ENCODE results near the gene RBP2. TPM values are rescaled to one million over a fixed set of nuclear protein-coding genes. Genes with fewer than 3 reads are reported as not detected.

RBP2 gene
- total RNA-seq (2014; rRNA removed; shearing (Covaris generic)): not detected in 2 replicates

DNA sequence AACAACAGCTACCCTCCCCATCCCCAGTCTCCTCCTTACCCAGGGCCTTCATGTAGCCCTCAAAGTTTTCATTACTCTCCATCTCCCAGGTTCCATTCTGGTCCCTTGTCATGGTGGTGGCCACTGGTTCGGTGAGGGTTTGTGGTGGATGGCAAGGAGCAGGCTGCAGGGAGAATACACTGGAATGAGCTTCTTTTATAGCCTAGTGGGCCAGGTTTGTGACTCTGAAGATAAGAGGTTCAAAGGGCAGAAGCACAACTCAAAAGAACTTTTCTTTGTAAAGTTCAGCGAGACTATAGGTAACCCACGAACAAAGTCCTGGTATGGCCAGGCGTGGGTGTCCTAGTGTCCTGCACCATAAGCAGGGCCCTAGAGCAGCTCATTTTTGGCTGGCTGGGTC lies at the start of gene RBP2:
RBP2 (minus strand) TSS at position 169 of the 400 bp plus-strand sequence; CDS start at position 112, 57 bp downstream.
- DNase-seq (ENCODE audit: low read depth): no peak

DNA sequence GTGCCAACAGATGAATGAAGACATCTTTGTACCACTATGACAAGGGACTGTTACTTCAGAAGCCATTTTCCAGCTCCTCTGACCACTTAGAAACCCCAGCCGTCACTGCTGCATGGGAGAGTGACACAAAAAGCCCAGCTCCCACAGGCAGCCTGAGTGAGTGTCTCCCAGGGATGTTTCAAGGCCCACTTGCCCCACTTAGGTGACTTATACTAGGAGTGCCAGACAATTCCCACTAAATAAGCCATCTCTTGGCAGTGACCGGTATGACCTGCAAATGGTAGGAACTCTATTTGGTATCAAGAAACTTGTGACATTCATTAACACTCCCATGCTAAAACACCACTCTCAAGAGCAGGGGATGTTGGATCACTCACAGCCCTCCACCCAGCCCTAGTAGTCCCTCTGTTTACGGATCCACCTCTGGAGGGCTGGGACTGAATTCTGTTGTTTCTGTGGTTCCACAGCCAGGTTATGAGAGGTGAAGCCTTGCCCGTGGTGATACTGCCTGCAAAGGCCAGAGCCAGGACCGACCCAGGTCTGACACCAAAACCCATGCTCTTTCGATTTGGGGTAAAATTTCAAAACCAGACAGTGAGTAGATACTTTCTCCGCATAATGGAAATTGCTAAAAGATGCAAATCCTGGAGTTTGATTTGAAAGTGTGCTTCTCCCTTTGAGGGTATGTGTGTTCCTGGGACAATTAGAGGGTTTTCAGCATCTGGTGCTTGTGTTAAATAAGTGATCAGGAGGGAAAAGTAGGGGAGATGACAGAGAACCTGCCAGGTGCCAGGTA lies 48.7 kb upstream of the RBP2 start:
- no peak for DNase-seq (ENCODE audit: low read depth)

DNA sequence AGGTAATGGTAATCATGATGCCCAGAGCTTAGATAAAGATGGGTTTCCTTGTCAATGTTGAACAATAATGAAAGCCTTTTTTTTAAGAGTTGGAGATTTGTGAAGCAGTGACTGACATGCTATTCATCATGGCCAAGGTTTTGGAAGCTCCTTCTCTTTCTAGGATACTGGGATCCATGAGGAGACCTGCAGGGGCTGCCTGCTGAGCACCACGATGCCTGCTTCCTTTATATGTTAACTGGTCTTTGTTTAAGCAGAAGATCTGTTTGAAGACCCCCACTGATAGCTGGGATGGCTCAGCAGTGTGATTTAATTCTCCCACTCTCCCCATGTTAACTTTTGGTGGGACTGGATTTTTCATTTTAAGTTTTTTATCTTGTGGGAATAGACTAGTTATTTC lies 47.4 kb upstream of the RBP2 start:
- no peak for DNase-seq (ENCODE audit: low read depth)

DNA sequence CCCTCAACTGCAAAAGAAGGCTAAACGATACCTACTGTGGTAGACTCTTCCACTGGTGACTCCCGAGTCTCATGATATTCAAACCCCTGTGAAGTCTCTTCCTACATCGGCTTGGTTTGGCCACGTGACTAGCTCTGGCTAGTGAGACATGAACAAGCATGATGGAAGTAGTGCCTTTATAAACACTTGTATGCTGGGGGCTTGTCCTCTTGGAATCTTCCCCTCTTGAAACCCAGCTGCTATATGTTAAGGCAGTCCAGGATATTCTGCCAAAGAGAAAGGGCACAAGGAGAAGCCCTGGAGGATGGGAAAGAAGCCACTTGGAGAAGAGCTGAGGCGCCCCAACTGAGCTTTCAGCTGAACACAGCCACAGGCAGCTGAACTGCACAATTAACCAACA lies 46.9 kb upstream of the RBP2 start:
- DNase-seq (ENCODE audit: low read depth): no peak

DNA sequence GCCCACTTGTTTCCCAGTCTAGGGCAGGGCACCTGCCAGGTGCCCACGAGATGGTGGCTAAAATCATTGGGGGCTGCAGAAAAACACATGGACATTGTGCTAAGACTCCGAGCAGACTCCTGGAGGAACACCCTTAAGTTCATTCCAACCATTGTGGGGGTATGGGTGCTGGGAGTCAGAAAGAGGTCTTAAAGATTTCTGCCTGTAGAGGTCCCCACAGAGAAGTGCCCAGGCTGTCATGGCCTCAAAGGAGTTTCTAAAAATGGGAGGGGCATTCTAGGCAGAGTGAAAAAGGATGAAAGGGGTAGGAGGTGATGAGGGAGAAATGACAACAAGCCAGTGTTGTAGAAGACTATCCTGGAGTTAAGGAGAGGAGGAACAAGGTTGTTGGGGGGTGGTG lies 46.1 kb upstream of the RBP2 start:
- DNase-seq (ENCODE audit: low read depth): no peak

DNA sequence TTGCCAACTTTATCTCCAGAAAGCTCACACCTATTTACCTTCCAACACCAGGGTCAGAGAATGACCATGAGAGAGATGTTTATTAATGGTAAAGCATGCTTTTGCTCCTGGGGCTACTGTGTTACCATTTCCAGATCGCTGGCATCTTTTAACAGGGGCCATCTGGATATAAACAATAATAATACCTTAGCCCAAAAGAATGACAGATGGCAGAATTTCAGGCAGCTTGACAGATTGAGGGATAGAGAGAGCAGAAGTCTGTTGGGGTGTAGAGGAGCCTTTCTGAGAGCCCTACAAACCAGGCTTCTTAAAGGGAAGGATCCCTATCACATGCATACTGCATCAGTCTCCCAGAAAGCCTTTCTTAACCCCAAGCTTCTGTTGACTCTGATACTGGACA lies 45.5 kb upstream of the RBP2 start:
- no peak for DNase-seq (ENCODE audit: low read depth)

DNA sequence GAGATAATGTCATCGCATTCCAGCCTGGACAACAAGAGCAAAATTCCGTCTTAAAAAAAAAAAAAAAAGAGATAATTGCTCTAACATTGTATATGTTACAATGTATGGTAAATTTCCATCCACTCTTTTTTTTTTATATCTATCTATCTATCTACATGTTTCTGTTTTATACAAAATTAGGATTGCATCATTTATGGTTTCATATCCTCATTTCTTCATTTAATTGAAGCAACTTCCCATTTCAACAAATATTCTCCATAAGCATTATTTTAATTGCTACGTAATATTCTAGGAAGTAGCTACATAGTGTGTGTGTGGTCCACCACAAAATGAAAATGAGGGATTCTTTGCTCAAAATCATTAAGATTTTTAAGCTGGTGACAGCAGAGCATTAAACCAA lies 44.8 kb upstream of the RBP2 start:
- DNase-seq (ENCODE audit: low read depth): no peak

DNA sequence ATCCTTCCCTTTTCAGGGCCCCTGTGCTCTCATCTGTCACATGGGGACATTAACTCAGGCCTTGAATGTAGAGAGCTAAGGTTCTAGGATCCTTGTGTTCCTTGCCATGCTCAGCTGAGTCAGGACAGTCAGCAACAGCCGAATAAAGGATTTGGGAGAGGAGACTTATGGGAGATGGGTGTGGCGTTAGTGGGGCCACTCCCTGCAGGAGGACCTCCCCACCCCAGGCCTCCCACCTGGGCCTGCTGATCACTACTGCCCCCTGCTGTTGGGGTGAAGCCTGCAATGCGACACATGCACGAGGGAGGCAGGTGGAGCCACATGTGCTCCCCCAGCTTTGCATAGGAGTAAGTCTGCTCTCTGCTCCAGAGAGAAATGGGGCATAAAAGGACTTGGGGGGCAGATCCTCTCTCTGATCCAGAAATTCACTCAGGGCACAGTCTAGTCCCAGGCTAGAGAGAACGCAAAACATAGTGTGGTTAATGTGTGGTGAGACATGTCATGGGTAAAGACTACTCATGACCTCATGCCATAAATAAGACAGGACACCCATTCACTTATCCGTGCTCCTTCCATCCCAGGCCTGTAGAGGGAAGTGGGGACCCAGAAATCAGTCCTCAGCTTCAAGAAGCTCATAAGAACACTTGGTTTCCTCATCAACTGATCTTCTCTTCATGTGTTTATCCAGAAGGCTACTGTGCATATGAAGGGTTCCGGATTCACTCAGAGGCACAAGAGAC lies 43.9 kb upstream of the RBP2 start:
- DNase-seq (ENCODE audit: low read depth): peak; percentile 66

DNA sequence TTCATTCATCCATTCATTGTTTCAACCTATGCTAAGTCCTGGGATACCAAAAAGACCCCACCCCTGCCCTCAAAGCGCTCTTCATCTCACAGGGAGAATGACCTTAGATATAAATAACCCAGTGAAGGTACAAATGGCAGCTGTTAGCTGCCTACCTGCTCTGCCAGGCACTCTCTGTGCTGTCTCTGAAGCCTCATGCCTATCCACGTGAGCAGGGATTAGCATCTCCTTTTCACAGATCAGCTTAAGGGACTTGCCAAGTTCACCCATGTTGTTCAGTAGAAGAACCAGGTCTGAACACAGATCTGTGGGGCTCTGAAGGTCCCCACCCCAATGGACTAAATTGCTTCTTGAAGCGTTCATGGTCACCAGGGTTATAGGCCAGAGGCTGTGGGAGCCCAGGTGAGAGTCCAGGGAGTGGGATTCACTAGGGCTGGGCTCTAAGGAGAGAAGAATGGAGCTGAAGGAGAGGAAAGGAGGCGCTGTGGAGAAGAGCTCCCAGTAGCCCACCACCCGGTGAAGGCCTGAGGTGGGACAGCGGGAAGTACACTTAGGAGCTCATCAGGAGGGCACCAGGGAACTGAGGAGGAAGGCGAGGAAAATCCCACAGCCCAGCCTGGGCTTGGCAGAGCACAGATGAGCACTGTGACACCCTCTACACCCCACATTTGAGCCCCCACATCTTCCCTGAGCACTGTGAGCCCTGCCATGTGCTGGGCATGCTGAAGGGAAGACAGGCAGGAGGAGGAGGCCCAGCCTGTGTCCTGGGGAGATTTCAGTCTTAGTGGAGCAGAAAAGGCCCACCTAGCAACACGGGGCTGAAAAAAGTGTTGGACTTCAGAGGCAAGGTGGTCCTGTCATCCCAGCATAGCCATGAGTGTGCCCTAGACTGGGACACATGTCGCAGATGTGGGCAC lies 42.9 kb upstream of the RBP2 start:
- no peak for DNase-seq (ENCODE audit: low read depth)

DNA sequence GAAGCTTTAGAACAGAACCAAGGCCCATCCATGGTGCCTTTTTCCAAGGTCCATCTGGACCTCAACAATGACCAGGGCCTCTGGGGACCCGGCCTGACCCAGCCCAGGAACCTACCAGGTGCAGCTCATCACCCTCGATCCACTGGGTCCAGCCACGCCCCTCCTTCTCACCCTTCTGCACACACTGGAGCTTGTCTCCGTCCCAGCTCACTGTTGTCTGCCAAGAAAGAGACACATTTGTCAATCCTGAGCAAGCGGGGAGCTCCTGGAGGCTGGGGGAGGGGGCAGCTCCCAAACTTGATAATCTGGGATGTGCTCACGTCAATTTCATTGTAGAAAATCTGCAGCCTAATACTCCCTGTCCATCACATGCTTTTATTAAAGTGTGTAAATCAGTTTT lies 42.0 kb upstream of the RBP2 start:
- DNase-seq (ENCODE audit: low read depth): no peak

DNA sequence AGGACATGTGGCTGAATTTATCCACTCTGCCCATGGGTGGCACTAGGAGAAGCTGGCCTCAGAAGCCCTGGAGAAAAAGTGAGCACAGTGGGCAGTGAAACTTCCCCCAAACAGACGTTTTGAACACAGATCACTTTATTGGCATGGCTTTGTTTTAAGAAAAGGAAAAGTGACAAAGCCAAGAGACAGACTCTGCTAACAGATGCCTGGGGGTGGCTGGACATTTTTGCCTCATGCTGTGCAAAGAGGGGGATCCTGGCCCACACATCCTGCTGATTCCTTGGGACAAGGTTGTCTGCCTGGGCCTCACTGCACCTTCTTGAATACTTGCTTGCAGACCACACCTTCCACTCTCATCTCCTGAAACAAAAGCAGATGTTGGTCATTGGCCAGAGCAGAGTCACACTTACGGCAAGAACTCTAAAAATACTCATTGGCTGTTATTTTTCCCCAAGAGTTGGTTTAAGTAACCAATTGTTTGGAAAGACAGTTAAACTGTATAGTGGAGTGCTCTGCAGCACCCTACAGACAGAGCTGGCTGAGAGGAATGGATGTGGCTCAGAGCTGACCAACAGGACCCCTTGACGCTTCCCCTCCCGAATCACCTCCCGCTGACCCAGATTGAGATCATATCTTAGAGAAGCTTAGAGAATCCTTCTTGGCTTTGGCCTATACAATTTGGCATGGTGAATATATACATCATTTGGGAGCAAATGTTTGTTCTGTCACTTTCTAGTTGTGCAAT lies 41.2 kb upstream of the RBP2 start:
- DNase-seq (ENCODE audit: low read depth): no peak

DNA sequence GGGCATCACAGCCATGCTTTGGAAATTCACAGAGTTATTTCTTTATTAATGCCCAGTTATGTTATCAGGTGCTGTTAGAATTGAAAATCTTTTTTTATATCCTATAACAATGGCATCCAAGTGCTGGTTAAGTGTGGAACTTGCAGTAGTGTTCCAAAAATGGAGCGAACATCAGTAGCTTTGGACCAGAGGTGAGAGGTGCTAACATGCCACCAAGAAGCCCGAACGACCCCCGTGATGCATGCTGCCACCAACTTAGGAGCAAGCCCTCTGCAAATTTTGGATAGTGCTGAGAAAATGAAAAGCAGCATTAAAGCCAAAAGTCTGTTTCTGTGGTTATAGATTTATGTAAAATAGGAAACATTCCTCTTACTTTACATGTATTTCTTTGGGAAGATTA lies 38.4 kb upstream of the RBP2 start:
- no peak for DNase-seq (ENCODE audit: low read depth)

DNA sequence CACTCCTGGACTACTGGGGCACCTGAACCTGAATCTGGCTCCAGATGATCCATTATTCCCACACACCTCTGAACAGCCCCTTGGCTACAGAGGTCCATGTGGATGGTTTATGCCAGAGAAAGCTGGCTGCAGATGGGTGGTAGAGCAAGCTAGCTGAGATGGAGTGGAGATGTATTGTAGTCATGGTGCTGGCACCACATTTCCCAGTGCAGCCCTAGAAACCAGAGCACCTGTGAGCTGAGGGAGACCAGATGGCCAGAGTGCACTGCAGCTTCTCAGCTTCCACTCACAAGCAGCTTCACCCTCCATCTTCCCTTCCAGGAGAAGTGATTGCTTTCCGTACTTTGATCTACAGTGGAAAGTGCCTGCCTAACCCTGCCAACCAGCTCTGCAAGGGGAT lies 33.3 kb upstream of the RBP2 start:
- DNase-seq (ENCODE audit: low read depth): no peak

DNA sequence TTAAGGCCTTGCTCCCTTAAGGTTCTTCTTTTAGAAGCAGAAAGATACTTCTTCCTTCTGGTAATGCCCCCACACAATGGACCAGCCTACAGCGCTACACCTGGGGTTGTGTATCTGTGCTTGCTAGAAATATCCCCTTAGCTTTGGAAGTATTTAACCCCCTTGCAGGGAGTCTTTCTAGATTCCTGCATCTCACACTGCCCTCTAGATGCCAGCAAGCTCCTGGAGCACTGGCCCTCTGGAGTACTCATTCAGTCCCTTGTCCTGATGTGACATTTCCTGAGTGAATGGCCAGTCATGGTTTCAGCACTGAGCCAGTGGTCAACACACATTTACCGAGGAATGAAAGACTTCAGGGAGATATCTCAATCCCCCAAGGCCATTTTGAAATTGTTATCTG lies 30.4 kb upstream of the RBP2 start:
- peak; percentile 63 for DNase-seq (ENCODE audit: low read depth)

DNA sequence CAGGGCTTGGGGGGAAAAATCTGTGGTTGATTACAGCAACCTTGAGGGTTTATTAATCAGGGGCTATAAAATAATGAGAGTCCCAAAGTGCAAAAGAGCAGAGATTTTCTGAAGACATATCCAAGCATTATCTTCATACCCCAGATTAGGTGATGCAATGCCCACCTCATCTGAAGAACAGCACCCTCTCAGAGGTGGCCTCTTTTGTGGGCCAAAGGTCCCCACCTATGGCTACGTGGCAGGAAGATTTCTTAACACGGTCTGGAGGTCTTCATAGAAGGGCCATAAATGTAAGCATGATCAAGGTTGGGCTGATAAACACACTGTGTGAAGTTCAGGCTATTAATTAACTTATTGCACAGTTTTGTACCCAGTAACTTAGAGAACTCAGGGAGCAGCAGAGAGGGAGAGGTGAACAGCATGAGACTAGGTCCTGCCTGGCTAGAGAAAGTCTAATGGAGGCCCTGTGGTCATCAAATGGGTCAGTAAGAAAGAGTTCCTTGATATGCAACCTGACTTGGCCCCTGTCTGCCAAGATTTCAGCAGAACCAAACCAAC lies 29.6 kb upstream of the RBP2 start:
- no peak for DNase-seq (ENCODE audit: low read depth)

DNA sequence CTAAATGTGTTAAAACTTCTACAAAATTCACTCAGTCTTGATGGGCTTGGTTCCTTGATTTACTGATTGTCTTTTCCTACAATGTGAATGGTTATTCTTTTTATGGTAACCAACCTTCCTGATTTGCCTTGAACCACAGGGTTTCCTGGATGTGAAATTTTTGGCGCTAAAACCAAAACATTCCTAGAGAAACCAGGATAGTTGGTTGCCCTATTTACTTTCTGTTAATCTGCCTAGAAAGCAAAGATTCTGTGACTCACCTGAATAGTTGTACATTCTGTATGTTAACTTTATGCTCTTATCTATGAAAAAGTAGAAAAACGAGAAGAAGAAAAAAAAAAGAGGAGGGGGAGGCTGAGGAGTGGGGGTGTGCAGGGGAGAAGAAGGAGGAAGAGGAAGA lies 23.2 kb upstream of the RBP2 start:
- no peak for DNase-seq (ENCODE audit: low read depth)

DNA sequence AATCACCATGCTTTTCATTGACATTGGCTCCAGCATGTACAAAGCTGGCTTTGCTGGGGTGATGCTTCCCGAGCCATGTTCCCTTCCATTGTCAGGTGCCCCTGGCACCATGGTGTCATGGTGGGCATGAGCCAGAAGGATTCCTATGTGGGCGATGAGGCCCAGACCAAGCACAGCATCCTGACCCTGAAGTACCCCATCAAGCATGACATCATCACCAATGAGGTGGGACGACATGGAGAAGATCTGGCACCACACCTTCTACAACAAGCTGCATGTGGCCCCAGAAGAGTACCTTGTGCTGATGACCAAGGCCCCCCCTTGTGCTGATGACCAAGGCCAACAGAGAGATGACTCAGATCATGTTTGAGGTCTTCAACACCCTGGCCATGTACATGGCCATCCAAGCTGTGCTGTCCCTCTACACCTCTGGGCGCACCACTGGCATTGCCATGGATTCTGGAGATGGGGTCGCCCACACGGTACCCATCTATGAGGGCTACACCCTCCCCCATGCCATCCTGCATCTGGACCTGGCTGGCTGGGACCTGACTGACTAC lies 17.6 kb upstream of the RBP2 start:
- DNase-seq (ENCODE audit: low read depth): no peak

DNA sequence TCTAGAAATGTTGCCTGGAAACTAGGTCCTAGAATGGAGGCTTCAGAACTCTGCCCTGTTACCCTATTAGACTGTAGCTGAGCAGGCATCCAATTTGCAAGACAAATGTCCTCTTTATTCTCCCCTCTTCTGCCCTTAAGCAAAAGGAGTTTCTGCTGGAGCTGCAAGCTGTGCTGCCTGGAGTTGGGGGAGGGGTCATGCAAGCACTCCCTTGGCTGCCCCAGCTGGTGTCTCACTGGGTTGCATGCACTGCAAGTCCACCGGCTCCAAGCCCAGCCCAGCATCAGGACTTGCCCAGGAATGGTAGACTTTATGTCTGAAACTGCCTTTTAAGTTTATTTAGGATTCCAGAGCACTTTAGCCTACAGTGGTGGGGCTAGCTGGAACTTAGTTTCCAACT lies 15.7 kb upstream of the RBP2 start:
- DNase-seq (ENCODE audit: low read depth): no peak

DNA sequence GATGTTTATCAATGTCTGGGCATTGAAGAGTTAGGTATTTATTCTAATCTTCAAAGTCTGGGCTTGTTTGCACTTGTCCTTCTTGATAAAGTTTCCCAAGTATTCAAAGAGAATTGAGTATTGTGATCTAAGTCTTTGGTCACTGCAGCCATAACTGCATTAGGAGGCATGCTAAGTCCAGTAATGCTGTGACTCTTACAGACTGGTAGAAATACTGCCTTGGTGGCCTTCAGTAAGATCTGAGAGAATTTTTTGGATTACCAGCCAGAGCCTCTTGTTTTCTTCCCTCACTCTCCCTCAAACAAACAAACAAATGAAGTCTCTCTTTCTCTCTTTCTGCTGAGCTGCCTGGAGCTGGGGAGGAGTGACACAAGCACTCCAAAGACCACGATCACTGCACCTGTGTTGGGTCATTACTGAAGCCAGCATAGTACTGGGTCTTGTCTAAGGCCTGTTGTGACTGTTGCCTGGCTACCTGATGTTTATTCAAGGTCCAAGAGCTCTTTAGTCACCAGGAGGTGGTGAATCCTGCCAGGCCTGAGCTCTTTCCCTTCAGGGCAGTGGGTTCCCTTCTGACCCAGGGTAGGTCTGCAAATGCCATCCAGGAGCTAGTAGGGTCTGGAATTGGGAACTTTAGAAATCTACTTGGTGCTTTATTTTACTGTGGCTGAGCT lies 14.8 kb upstream of the RBP2 start:
- peak; percentile 46 for DNase-seq (ENCODE audit: low read depth)

DNA sequence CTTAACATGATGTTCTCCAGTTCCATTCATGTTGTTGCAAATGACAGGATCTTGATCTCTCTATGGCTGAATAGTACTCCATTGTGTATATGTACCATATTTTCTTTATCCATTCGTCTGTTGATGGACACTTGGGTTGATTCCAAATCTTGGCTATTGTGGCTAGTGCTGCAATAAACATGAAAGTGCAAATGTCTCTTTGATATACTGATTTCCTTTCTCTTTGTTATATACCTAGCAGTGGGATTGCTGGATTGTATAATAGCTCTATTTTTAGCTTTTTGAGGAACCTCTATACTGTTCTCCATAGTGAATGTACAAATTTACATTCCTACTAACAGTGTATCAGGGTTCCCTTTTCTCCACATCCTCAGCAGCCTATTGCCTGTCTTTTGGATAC lies 5.9 kb upstream of the RBP2 start:
- DNase-seq (ENCODE audit: low read depth): no peak
